GM18951 (cell line): ENCODE measurements around the gene LRRK1.

Experiments
- POLR2A ChIP-seq: IDR thresholded peaks from 4 replicates; pipeline ENCODE4 v1.6.1; 2011; ENCODE audit warnings: mild to moderate bottlenecking; ENCODE audit not compliant: insufficient read length, insufficient read depth; ENCODE audit errors: extremely low read depth
- in situ Hi-C: fragments of 300-500 bp; cut with MboI; formaldehyde crosslinking; loops from one replicate; pipeline ENCODE4 v1.12.0; 2022; ENCODE audit warnings: low sequenced_read_pairs, mixed read lengths, inconsistent platforms; ENCODE audit not compliant: unreplicated experiment

The LRRK1 gene

GRCh38 chr15:101004986-101005747 lies 86.0 kb downstream of the LRRK1 start:
- in situ Hi-C loops: loop anchor here (5.0 to 10.0 kb wide), 2 partner anchors 88 to 370 kb away; partner anchors contain the start of gene LRRK1

GRCh38 chr15:101006931-101007691 lies 88.0 kb downstream of the LRRK1 start:
- in situ Hi-C loops: loop anchor here (5.0 to 10.0 kb wide), 2 partner anchors 90 to 372 kb away; partner anchors contain the start of gene LRRK1
- no peak for TF ChIP-seq POLR2A

More at GRCh38 chr15:101004986-101005747, 86.0 kb downstream of the LRRK1 start:
- no peak for TF ChIP-seq POLR2A

- in situ Hi-C loops: loop anchor here (5.0 to 10.0 kb wide), 2 partner anchors 91 to 374 kb away; partner anchors contain the start of gene LRRK1
- TF ChIP-seq POLR2A: no peak
These were observed 89.3 kb downstream of the LRRK1 start for GRCh38 chr15:101008158-101009139.

- no peak for TF ChIP-seq POLR2A
- in situ Hi-C loops: loop anchor here (5.0 to 10.0 kb wide), 2 partner anchors 92 to 374 kb away; partner anchors contain the start of gene LRRK1
These were observed 90.0 kb downstream of the LRRK1 start for GRCh38 chr15:101009176-101009575.

GRCh38 chr15:101010781-101011180 lies 91.6 kb downstream of the LRRK1 start:
- TF ChIP-seq POLR2A: no peak
- in situ Hi-C loops: loop anchor here (10.0 kb wide), 1 partner anchor 244 kb away; the partner anchor contains the start of gene CHSY1

- TF ChIP-seq POLR2A: peak; percentile 3
- in situ Hi-C loops: loop anchor here (10.0 kb wide), 1 partner anchor 242 kb away; the partner anchor contains the start of gene CHSY1
These were observed 93.4 kb downstream of the LRRK1 start for GRCh38 chr15:101012326-101013200.

GRCh38 chr15:101013201-101013550 lies 94.0 kb downstream of the LRRK1 start:
- in situ Hi-C loops: loop anchor here (10.0 kb wide), 1 partner anchor 242 kb away; the partner anchor contains the start of gene CHSY1
- TF ChIP-seq POLR2A: no peak

- in situ Hi-C loops: loop anchor here (10.0 kb wide), 1 partner anchor 241 kb away; the partner anchor contains the start of gene CHSY1
- TF ChIP-seq POLR2A: no peak
These were observed 94.9 kb downstream of the LRRK1 start for GRCh38 chr15:101013769-101014675.

- no peak for TF ChIP-seq POLR2A
- in situ Hi-C loops: loop anchor here (10.0 kb wide), 1 partner anchor 240 kb away; the partner anchor contains the start of gene CHSY1
These were observed 96.0 kb downstream of the LRRK1 start for GRCh38 chr15:101014921-101015841.
